Natural killer cell (primary cell): Measurements from ENCODE around the gene BHLHE41. TPM values are rescaled to one million over a fixed set of nuclear protein-coding genes. Genes with fewer than 3 reads are reported as not detected.

Source experiments
- ATAC-seq, 3 donors: fragments of 150-1000 bp in 2 of 3; fragments of 200-7000 bp in 1 of 3; cut with Tn5 transposase; 1 replicate in 1 of 3; 2 replicates in 2 of 3; pipeline ENCODE4 v1.10.0; 2021; ENCODE audit warnings: mild to moderate bottlenecking in 2 of 3, moderate library complexity in 2 of 3
- DNase-seq, 2 donors: peaks; one replicate each; pipeline versions ENCODE4 v3.0.0 to v3.0.0-alpha.2; 2013 to 2021; ENCODE audit warnings: mixed read lengths in 1 of 2
- H3K27ac ChIP-seq: one replicate; pipeline ENCODE4 v1.5.1; 2013; ENCODE audit warnings: mild to moderate bottlenecking, low read length
- H3K27me3 ChIP-seq: one replicate; pipeline ENCODE4 v1.6.1; 2013; ENCODE audit warnings: low read length; ENCODE audit not compliant: control insufficient read depth, insufficient read depth
- H3K36me3 ChIP-seq: one replicate; pipeline ENCODE4 v1.6.1; 2013; ENCODE audit warnings: low read length; ENCODE audit not compliant: control insufficient read depth, insufficient read depth
- H3K4me1 ChIP-seq: one replicate; pipeline ENCODE4 v1.6.1; 2013; ENCODE audit warnings: low read length; ENCODE audit not compliant: control insufficient read depth, insufficient read depth
- H3K4me3 ChIP-seq: one replicate; pipeline ENCODE4 v1.5.1; 2013; ENCODE audit warnings: low read length
- H3K9me3 ChIP-seq: one replicate; pipeline ENCODE4 v1.6.1; 2013; ENCODE audit warnings: low read length; ENCODE audit not compliant: control insufficient read depth, insufficient read depth
- H3K27ac Mint-ChIP-seq, 2 donors: one replicate each; pipeline ENCODE4 v1.8.0; 2022; ENCODE audit warnings: mild to moderate bottlenecking in 2 of 2, mixed read lengths in 2 of 2, moderate library complexity in 1 of 2
- H3K27me3 Mint-ChIP-seq, 2 donors: one replicate each; pipeline ENCODE4 v1.8.0; 2022; ENCODE audit warnings: low read depth in 2 of 2, mixed read lengths in 2 of 2
- H3K36me3 Mint-ChIP-seq: one replicate; pipeline ENCODE4 v1.8.0; 2022; ENCODE audit warnings: mixed read lengths
- H3K4me1 Mint-ChIP-seq, 2 donors: one replicate each; pipeline ENCODE4 v1.8.0; 2022; ENCODE audit warnings: mixed read lengths in 2 of 2
- H3K4me3 Mint-ChIP-seq: one replicate; pipeline ENCODE4 v1.8.0; 2022; ENCODE audit warnings: mild to moderate bottlenecking, moderate library complexity, mixed read lengths
- H3K9me3 Mint-ChIP-seq, 2 donors: one replicate each; pipeline ENCODE4 v1.8.0; 2022; ENCODE audit warnings: mixed read lengths in 2 of 2
- WGBS: methylation state at CpG from one replicate; pipeline ENCODE4 v1.1.7; 2013; ENCODE audit warnings: missing lambda C conversion rate; ENCODE audit not compliant: insufficient coverage; 5-methylcytosine and 5-hydroxymethylcytosine counted together
- intact Hi-C: fragments of 100-400 bp; cut with micrococcal nuclease; formaldehyde crosslinking; loops from one replicate; pipeline ENCODE4 v1.14.2; 2022
- total RNA-seq, 4 donors: library from RNA; stranded (reverse); fragments of 120-200 nt in 1 of 4; gene quantifications; one replicate each; pipeline versions ENCODE4 v1.2.3 to v1.2.4, GENCODE V29; 2013 to 2022
- TF ChIP-seq, protein P1 (sequence below): fragments of 200-600 bp; IDR thresholded peaks from one replicate; pipeline ENCODE4 v1.8.0; 2022; ENCODE audit warnings: antibody characterized with exemption

BHLHE41 gene
- total RNA-seq, 3 donors from 2014 or later (not counting 1 experiment from before 2014, with no cell fraction given), result 0.09 to 3.7 TPM; not detected in 1

DNA sequence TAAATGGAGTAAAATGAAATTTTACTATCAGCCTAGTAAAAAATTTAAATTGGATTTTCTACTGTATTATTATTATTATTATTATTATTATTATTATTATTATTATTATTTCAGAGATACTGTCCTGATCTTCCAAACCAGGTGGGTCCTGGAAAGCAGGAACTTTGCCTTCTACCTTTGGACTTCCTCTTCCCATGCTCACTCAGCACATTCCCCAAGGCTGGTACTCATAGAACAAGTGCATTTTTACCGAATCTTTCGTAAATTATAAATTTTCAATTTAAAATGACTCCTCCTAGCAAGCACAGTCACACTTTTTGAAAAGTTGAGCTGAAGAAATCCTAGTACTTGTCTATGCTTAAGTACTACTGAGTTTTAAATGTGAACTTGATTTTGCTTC is 29.7 kb downstream of the BHLHE41 start:
- H3K36me3 Mint-ChIP-seq, result no peaks in the 10 kb centered on the region
- Histone ChIP-seq H3K27ac (no peak overlapping the region), H3K9me3 (no peaks in the 10 kb centered on the region), H3K27me3 (no peaks in the 10 kb centered on the region), H3K36me3 (no peaks in the 10 kb centered on the region), H3K4me1 (no peaks in the 10 kb centered on the region), H3K4me3 (no peak overlapping the region)
- intact Hi-C loops, result loop anchor here (5.0 to 10.0 kb wide), 2 partner anchors 557 to 790 kb away; no protein-coding TSS in a partner anchor
- no peak for ATAC-seq
- TF ChIP-seq, protein P1, sequence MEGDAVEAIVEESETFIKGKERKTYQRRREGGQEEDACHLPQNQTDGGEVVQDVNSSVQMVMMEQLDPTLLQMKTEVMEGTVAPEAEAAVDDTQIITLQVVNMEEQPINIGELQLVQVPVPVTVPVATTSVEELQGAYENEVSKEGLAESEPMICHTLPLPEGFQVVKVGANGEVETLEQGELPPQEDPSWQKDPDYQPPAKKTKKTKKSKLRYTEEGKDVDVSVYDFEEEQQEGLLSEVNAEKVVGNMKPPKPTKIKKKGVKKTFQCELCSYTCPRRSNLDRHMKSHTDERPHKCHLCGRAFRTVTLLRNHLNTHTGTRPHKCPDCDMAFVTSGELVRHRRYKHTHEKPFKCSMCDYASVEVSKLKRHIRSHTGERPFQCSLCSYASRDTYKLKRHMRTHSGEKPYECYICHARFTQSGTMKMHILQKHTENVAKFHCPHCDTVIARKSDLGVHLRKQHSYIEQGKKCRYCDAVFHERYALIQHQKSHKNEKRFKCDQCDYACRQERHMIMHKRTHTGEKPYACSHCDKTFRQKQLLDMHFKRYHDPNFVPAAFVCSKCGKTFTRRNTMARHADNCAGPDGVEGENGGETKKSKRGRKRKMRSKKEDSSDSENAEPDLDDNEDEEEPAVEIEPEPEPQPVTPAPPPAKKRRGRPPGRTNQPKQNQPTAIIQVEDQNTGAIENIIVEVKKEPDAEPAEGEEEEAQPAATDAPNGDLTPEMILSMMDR, result no peak
- DNase-seq, result no peak
- no peak overlapping the region for H3K4me3 Mint-ChIP-seq
- peaks cover 5 to 10% of the 10 kb centered on the region in 2 donors for H3K27me3 Mint-ChIP-seq
- no peaks in the 10 kb centered on the region for H3K4me1 Mint-ChIP-seq
- no peaks in the 10 kb centered on the region for H3K9me3 Mint-ChIP-seq
- no peak overlapping the region for H3K27ac Mint-ChIP-seq
- WGBS, result no CpG with 5 or more reads among the region's 2 CpGs

DNA sequence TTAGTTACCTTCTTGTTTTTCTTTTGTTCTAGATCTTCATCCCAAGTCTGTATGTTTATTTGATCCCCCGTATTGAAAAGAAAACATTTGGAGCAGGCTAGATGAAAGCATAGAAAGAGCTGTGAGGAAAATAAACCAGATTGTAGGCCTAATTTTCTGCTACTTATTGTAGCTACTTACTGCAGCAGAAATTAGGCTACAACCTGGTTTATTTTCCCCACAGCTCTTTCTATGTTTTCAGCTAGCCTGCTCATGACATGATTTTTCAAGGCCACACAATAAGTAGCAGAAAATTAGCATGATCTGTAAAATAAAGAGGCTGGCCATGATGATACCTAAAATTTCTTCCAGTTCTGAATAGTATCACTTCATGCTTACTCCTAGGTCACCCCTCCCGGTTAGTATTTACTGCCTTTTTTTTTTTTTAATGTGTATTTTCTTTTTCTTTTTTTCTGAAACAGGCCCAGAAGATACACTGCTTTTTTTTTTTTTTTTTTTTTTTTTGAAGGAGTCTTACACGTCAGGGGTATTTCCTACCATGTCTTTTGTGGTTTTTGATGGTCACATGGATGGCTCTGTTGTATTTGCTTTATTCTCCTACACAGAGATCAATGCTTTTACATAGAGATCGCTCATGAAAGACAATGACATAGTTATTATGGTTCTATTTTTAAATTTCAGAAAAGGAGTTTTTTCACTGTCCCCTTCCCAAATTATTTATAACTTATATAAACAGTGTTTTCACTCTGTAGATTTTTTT is 32.3 kb downstream of the BHLHE41 start:
- DNase-seq, result peak in 1 of 2 donors; percentile 28
- intact Hi-C loops, result loop anchor here (10.0 kb wide), 1 partner anchor 792 kb away; no protein-coding TSS in a partner anchor
- no peak for ATAC-seq
- Mint-ChIP-seq H3K9me3 (no peaks in the 10 kb centered on the region), H3K4me1 (no peaks in the 10 kb centered on the region), H3K27ac (no peak overlapping the region), H3K36me3 (no peaks in the 10 kb centered on the region), H3K4me3 (no peak overlapping the region), H3K27me3 (peaks cover 0 to 3% of the 10 kb centered on the region in 2 donors)
- H3K4me1 ChIP-seq, result no peaks in the 10 kb centered on the region
- no CpG with 5 or more reads among the region's 4 CpGs for WGBS
- H3K27ac ChIP-seq, result no peak overlapping the region
- H3K27me3 ChIP-seq, result no peaks in the 10 kb centered on the region
- no peaks in the 10 kb centered on the region for H3K36me3 ChIP-seq
- no peak overlapping the region for H3K4me3 ChIP-seq
- TF ChIP-seq, protein P1, result no peak
- no peaks in the 10 kb centered on the region for H3K9me3 ChIP-seq

DNA sequence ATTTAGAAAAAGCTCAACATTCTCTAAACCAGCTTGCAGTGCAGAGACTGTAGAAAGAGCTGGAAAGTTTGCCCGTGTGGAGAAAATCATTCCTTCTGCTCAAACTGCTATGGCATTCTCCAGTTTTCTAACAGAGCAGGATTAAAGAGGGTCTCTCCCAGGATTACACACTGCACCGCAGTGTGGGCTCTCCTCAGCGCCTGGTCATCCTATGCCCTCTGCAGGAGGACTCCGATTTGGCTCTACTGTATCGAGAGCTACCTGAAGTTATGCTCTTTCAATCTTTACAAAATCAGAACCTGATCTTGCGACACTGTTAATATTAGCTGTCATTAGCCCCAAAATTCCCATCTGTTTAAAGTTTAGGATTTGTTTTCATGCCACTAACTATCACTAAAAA is 33.0 kb downstream of the BHLHE41 start:
- no peaks in the 10 kb centered on the region for H3K4me1 Mint-ChIP-seq
- no peaks in the 10 kb centered on the region for H3K9me3 Mint-ChIP-seq
- H3K4me3 Mint-ChIP-seq, result no peak overlapping the region
- DNase-seq (no peak), ATAC-seq (no peak)
- Histone ChIP-seq H3K4me3 (no peak overlapping the region), H3K4me1 (no peaks in the 10 kb centered on the region), H3K27me3 (no peaks in the 10 kb centered on the region), H3K36me3 (no peaks in the 10 kb centered on the region), H3K27ac (no peak overlapping the region), H3K9me3 (no peaks in the 10 kb centered on the region)
- H3K36me3 Mint-ChIP-seq, result no peaks in the 10 kb centered on the region
- intact Hi-C loops, result loop anchor here (10.0 kb wide), 1 partner anchor 793 kb away; no protein-coding TSS in a partner anchor
- TF ChIP-seq, protein P1, result no peak
- peaks cover 0 to 3% of the 10 kb centered on the region in 2 donors for H3K27me3 Mint-ChIP-seq
- 98% methylated on average over 6 of the region's 6 CpGs for WGBS
- no peak overlapping the region for H3K27ac Mint-ChIP-seq
